Skeletal muscle cell (primary cell): ENCODE results near the gene TEX26.

Source experiments
- DNase-seq: peaks from one replicate; pipeline ENCODE4 v3.0.0-alpha.2; 2010; ENCODE audit warnings: low read depth
- H3K4me3 ChIP-seq: 2 replicates; pipeline ENCODE4 v1.5.1; 2011; ENCODE audit warnings: low read depth, mild to moderate bottlenecking, control low read depth, low read length, moderate library complexity

TEX26 gene

GRCh38 chr13:31008400-31009115 lies 76.1 kb downstream of the TEX26 start:
- no peak for DNase-seq
- H3K4me3 ChIP-seq: no peak overlapping the region

- DNase-seq: no peak
- no peak overlapping the region for H3K4me3 ChIP-seq
Measured at GRCh38 chr13:31009166-31009565, 76.7 kb downstream of the TEX26 start.

DNA sequence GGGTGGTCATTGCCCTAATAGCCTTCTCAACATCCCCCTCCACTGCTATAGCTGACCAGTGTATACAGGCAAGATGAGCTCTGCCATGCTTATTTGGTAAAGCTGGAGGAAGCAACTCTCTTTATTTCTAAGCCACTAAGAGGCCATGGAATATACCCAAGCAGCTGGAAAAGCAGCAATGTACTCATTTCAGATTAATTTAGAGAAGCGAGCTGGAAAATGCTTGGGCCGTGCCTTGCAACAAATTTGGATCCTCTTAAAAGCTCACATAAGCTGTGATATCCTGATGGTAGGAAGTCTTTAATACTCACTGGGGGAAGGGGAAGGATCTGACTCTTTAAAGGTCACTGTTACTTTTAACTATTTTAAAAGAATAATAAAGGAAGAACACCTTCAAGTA lies 77.8 kb downstream of the TEX26 start:
- no peak overlapping the region for H3K4me3 ChIP-seq
- no peak for DNase-seq

DNA sequence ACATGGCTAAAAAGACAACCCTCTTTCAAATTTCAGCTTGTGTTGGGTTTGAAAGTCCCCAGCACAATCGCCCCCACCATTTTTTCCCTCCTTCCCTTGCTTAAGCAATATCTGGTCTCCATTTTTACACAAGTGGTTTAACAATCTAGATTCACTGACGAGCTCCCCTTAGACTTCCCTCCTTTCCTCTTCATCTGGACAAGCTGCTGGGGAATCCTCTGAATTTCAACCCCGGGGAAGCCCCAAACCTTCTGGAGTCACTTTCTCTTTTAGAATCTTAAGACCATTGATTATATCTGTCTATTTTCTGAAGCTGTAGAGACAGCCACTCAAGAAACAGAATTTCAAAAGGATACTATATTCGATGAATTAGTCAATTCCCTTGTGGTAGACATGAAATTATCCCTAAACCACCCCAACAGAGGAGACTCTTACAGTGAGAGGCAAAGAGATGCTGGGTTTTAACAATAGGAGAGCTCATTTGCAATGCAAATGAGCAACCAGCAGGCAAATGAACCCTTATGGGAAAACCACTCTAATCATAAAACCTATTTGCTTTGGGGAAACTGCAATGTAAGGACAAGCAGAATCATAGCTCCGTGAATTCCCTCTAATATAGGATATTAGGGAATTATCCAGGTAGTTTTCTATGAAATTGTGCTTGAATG lies 78.9 kb downstream of the TEX26 start:
- DNase-seq: no peak
- no peak overlapping the region for H3K4me3 ChIP-seq

DNA sequence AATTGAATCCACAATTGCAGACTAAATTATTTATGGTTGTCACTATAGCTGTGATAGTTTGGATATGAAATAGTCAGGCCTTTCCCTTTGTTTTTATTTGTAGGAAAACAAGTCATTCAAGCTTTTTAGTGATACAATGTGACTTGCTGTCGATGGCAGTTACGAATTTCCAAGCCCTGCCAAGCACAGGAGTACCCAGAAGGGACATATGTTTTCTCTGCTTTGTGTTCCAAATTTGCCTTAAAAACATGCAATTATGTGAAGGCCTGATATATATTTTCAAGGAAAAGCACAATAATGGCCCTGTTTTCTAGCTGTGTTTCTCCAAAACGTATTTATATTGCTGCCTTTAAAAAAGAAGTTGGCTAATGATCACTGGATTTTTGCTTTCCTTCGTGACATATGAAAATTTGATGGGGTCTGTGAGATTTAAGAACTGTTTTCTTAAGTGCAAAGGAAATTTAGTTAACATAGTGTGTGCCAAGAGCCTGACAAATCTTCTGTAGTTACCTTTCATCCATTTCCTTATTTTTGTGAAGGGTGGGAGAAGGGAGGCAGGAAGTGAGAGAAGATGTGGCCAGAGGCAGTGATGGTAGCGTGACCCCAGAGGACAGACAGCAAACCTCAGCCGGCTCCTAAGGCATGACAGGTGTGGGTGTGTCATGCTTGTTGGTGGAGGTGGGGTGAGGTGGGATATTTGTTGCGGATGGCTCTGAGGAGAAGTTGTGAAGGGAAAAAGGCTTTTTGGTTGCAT lies 79.6 kb downstream of the TEX26 start:
- no peak overlapping the region for H3K4me3 ChIP-seq
- DNase-seq: no peak

- H3K4me3 ChIP-seq: no peak overlapping the region
- no peak for DNase-seq
Measured at GRCh38 chr13:31012655-31013024, 80.2 kb downstream of the TEX26 start.

- no peak overlapping the region for H3K4me3 ChIP-seq
- DNase-seq: no peak
Measured at GRCh38 chr13:31014456-31014855, 82.0 kb downstream of the TEX26 start.

DNA sequence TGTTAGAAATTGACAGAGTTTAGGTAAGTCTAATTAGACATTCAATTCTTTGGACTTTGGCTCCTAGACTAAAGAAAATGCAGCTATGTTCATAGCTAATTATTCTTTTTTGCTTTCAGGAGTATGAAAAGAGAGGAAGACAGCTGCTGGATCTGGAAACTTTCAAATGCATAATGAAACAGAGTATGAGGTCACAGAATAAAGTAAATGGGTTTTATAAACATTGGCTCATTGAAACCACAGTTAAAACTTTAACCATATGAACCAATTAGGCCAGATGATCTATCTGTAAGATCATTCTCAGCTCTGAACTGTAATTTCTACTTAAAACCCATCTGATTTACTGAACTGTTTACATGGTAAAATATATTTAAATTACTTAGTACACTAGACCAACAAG lies 82.7 kb downstream of the TEX26 start:
- no peak for DNase-seq
- no peak overlapping the region for H3K4me3 ChIP-seq

DNA sequence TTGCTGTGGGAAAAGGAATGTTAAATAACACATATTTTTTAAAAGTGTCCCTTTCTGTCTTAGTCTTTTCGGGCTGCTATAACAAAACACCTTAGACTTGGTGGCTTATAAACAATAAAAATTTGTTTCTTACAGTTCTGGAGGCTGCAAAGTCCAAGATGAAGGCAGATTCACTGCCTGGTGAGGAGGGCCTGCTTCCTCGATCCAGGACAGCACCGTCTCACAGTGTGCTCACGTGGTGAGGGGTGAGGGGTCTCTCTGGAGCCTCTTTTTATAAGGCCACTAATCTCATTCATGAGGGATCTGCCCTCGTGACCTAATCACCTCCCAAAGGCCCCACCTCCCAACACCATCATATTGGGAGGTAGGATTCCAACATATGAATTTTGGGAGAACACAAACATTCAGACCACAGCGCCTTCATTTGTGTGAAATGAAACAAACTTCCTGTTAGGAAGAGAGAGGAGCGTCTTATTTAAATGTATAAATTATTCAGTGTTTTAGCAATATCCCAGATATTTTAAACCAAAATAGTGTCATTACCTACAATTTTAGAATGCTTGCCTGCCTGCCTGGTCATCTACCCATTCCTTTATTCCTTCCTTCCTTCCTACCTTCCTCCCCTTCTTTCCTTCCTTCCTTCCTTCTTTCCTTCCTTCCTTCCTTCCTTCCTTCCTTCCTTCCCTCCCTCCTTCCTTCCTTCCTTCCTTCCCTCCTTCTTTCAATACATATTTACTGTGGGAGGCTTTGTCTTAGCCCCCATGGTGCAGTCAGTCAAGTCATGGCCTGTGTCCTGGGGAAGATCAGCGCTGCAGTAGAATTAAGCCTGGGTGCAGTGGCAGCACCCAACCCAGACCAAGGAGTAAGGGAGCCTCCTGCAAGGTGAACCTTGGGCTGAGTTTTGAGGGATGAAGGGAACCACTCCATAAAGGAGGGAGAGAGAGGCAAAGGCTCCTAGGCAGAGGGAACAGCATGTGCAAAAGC lies 84.2 kb downstream of the TEX26 start:
- no peak overlapping the region for H3K4me3 ChIP-seq
- no peak for DNase-seq

GRCh38 chr13:31018511-31018910 lies 86.1 kb downstream of the TEX26 start:
- DNase-seq: no peak
- no peak overlapping the region for H3K4me3 ChIP-seq

DNA sequence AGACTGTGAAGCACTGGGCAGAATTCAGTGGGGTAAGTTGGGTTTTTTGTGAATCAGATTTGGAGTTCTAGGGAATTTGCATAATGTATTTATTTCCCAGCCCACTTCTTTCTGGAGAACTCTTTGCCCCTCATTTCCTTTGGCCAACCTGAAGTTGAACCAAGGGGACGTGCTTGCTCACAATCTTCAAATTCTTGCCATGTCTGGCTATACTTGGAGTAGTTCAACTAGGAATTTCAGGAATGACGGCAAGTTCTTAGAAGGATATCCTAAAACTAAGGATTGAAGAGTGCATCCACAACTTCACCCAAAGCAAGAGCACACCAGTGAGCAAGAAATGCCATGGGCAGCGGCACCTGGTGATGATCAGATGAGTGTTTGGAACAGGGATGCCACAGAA lies 88.5 kb downstream of the TEX26 start:
- no peak for DNase-seq
- H3K4me3 ChIP-seq: no peak overlapping the region

- no peak overlapping the region for H3K4me3 ChIP-seq
- DNase-seq: no peak
Measured at GRCh38 chr13:31022288-31022895, 89.9 kb downstream of the TEX26 start.

GRCh38 chr13:31022928-31023530 lies 90.6 kb downstream of the TEX26 start:
- no peak for DNase-seq

More at GRCh38 chr13:31022928-31023530, 90.6 kb downstream of the TEX26 start:
- H3K4me3 ChIP-seq: no peak overlapping the region
